GM13976 (cell line): ENCODE measurements around the gene KCMF1.

Source experiments
- DNase-seq: peaks from one replicate; pipeline ENCODE4 v3.0.0; 2012; ENCODE audit warnings: low spot score
- CTCF ChIP-seq: IDR thresholded peaks from 2 replicates; pipeline ENCODE4 v1.5.1; 2012; ENCODE audit warnings: borderline replicate concordance, mild to moderate bottlenecking; ENCODE audit not compliant: insufficient read depth; ENCODE audit errors: extremely low read depth, missing control alignments, control extremely low read depth
- in situ Hi-C: fragments of 300-500 bp; cut with MboI; formaldehyde crosslinking; loops from one replicate; pipeline ENCODE4 v1.12.0; 2022; ENCODE audit warnings: low sequenced_read_pairs, mixed read lengths, inconsistent platforms; ENCODE audit not compliant: unreplicated experiment

Gene KCMF1

GRCh38 chr2:85016446-85016845, 45.5 kb downstream of the KCMF1 start:
- TF ChIP-seq CTCF = no peak
- in situ Hi-C loops = no loop called here
- no peak for DNase-seq

- no peak for TF ChIP-seq CTCF
Measured at GRCh38 chr2:85017411-85018048, 46.6 kb downstream of the KCMF1 start.

GRCh38 chr2:85018049-85018447, 47.1 kb downstream of the KCMF1 start:
- DNase-seq = no peak
- in situ Hi-C loops = no loop called here
- no peak for TF ChIP-seq CTCF

More at GRCh38 chr2:85017411-85018048, 46.6 kb downstream of the KCMF1 start:
- in situ Hi-C loops = no loop called here
- DNase-seq = no peak

- no peak for TF ChIP-seq CTCF
- no peak for DNase-seq
- in situ Hi-C loops = no loop called here
Measured at GRCh38 chr2:85019121-85019520, 48.2 kb downstream of the KCMF1 start.

- in situ Hi-C loops = no loop called here
- no peak for DNase-seq
- TF ChIP-seq CTCF = no peak
Measured at GRCh38 chr2:85022232-85022631, 51.3 kb downstream of the KCMF1 start.

GRCh38 chr2:85024372-85025047, 53.5 kb downstream of the KCMF1 start:
- TF ChIP-seq CTCF = no peak
- in situ Hi-C loops = no loop called here
- no peak for DNase-seq
